Camera-type eye (tissue), 1 donor: Measurements from ENCODE around the gene BEND3. TPM values are rescaled to one million over a fixed set of nuclear protein-coding genes. Genes with fewer than 3 reads are reported as not detected.

Experiments used
- total RNA-seq: library from RNA; depleted of rRNA; stranded (reverse); fragments of >200 nt; gene quantifications from one replicate; pipeline ENCODE4 v1.2.3, GENCODE V29; 2014

BEND3 gene
- 6.9 TPM for total RNA-seq

GRCh38 chr6:107114926-107115694, at the start of gene BEND3:
BEND3 (minus strand) TSS chr6:107115515; CDS start chr6:107099285, 16,230 bp downstream.

Other genes starting within 250 kb of the BEND3 start
- gene CD24, start 140.8 kb downstream of the BEND3 start, total RNA-seq = 267 TPM
- 17.0 TPM for gene MTRES1, start 87.3 kb downstream of the BEND3 start, total RNA-seq